SK-N-SH (cell line): ENCODE data around the gene DSCAML1. TPM values are rescaled to one million over a fixed set of nuclear protein-coding genes. Genes with fewer than 3 reads are reported as not detected.

Experiments used
- CTCF ChIA-PET: fragments of 300-600, 350-600 bp; formaldehyde crosslinking; extraction: SDS; loops from one replicate; lab custom pipeline; 2021; lab: Yijun Ruan, JAX
- POLR2A ChIA-PET: fragments of 350-600 bp; sonication (Branson Sonifier 250); formaldehyde crosslinking; extraction: SDS; loops from one replicate; lab custom pipeline; 2020; ENCODE audit warnings: antibody characterized with exemption, inconsistent platforms; lab: Yijun Ruan, JAX
- DNase-seq: peaks from one replicate; pipeline ENCODE4 v3.0.0; 2012
- H2AFZ ChIP-seq: fragments of 200-600 bp; sonication (generic); 2 replicates; pipeline ENCODE4 v1.8.1; 2016; ENCODE audit warnings: antibody characterized with exemption, mild to moderate bottlenecking, low read depth
- H3F3A ChIP-seq: fragments of 200-600 bp; sonication (generic); replicated peaks from 2 replicates; pipeline ENCODE3; 2016; ENCODE audit warnings: antibody characterized with exemption, mild to moderate bottlenecking; ENCODE audit not compliant: insufficient read depth
- H3K27ac ChIP-seq, 2 experiments: fragments of 200-500 bp in 1 of 2; fragments of 200-600 bp in 1 of 2; sonication (Bioruptor generic) in 1 of 2; sonication (generic), shearing (Covaris generic) in 1 of 2; 2 replicates each; pipeline versions ENCODE4 v1.5.1 to v1.6.1; 2014 to 2016; ENCODE audit warnings: low read depth in 2 of 2, inconsistent platforms in 1 of 2, low read length in 1 of 2, mild to moderate bottlenecking in 1 of 2, mixed read lengths in 1 of 2
- H3K27me3 ChIP-seq: fragments of 200-600 bp; sonication (generic), shearing (Covaris generic); 2 replicates; pipeline ENCODE4 v1.6.1; 2016; ENCODE audit warnings: mixed run types; ENCODE audit not compliant: insufficient read depth
- H3K36me3 ChIP-seq, 2 experiments: fragments of 200-500 bp in 1 of 2; fragments of 200-600 bp in 1 of 2; sonication (Bioruptor generic) in 1 of 2; sonication (generic) in 1 of 2; replicated peaks in 1 of 2; 2 replicates each; pipeline versions ENCODE3 to v1.5.1; 2014 to 2016; ENCODE audit warnings: low read length in 1 of 2, mild to moderate bottlenecking in 1 of 2; ENCODE audit not compliant: insufficient read depth in 2 of 2, control insufficient read depth in 1 of 2
- H3K4me1 ChIP-seq, 2 experiments: fragments of 200-500 bp in 1 of 2; fragments of 200-600 bp in 1 of 2; sonication (Bioruptor generic) in 1 of 2; sonication (generic), shearing (Covaris generic) in 1 of 2; 2 replicates each; pipeline versions ENCODE4 v1.5.1 to v1.6.1; 2014 to 2016; ENCODE audit warnings: low read depth in 1 of 2, low read length in 1 of 2, mixed run types in 1 of 2; ENCODE audit not compliant: insufficient read depth in 2 of 2, control insufficient read depth in 1 of 2
- H3K4me2 ChIP-seq: fragments of 200-600 bp; sonication (generic), shearing (Covaris generic); 2 replicates; pipeline ENCODE4 v1.6.1; 2017; ENCODE audit warnings: mixed run types
- H3K4me3 ChIP-seq, 2 experiments: fragments of 200-500 bp in 1 of 2; fragments of 200-600 bp in 1 of 2; sonication (Bioruptor generic) in 1 of 2; sonication (generic), shearing (Covaris generic) in 1 of 2; 2 replicates each; pipeline versions ENCODE4 v1.5.1 to v1.8.1; 2014 to 2016; ENCODE audit warnings: low read depth in 2 of 2, inconsistent platforms in 1 of 2, low read length in 1 of 2, mild to moderate bottlenecking in 1 of 2, mixed read lengths in 1 of 2, moderate library complexity in 1 of 2
- H3K79me2 ChIP-seq: fragments of 200-600 bp; sonication (generic); 2 replicates; pipeline ENCODE4 v1.8.1; 2017; ENCODE audit warnings: mild to moderate bottlenecking; ENCODE audit not compliant: insufficient read depth
- H3K9ac ChIP-seq: fragments of 200-600 bp; sonication (generic); 2 replicates; pipeline ENCODE4 v1.6.1; 2017; ENCODE audit warnings: mixed run types
- H3K9me2 ChIP-seq: fragments of 200-600 bp; sonication (generic); 2 replicates; pipeline ENCODE4 v1.6.1; 2017; ENCODE audit warnings: mixed run types
- H3K9me3 ChIP-seq: fragments of 200-600 bp; sonication (generic); 2 replicates; pipeline ENCODE4 v1.6.1; 2017; ENCODE audit warnings: mixed run types, mild to moderate bottlenecking, moderate library complexity
- H4K20me1 ChIP-seq: fragments of 200-600 bp; sonication (generic); 2 replicates; pipeline ENCODE4 v1.6.1; 2017; ENCODE audit warnings: mild to moderate bottlenecking, mixed run types; ENCODE audit not compliant: insufficient read depth
- ELF1 ChIP-seq: IDR thresholded peaks from 2 replicates; pipeline ENCODE4 v1.4.0; 2012
- EP300 ChIP-seq, 2 experiments: IDR thresholded peaks; 2 replicates each; pipeline versions ENCODE4 v1.4.0 to v1.6.1; 2012; ENCODE audit warnings: borderline replicate concordance in 1 of 2, low read depth in 1 of 2, low read length in 1 of 2
- EZH2phosphoT487 ChIP-seq: fragments of 200-600 bp; sonication (generic); IDR thresholded peaks from 2 replicates; pipeline ENCODE4 v1.6.1; 2017; ENCODE audit warnings: low read depth, mixed run types, mild to moderate bottlenecking, antibody characterized with exemption, moderate library complexity, borderline replicate concordance
- FOSL2 ChIP-seq: IDR thresholded peaks from 2 replicates; pipeline ENCODE4 v1.4.0; 2012; ENCODE audit warnings: low read depth, mild to moderate bottlenecking, moderate library complexity, borderline replicate concordance
- FOXJ3 ChIP-seq: sonication (generic); formaldehyde crosslinking; IDR thresholded peaks from 2 replicates; pipeline ENCODE4 v1.5.1; 2020; ENCODE audit warnings: mild to moderate bottlenecking, missing genetic modification reagents
- FOXM1 ChIP-seq: IDR thresholded peaks from 2 replicates; pipeline ENCODE4 v1.4.0; 2012; ENCODE audit warnings: low read depth, mild to moderate bottlenecking
- GABPA ChIP-seq: IDR thresholded peaks from 2 replicates; pipeline ENCODE4 v1.4.0; 2012; ENCODE audit warnings: low read depth, mild to moderate bottlenecking
- GATA2 ChIP-seq: sonication (generic); formaldehyde crosslinking; IDR thresholded peaks from 2 replicates; pipeline ENCODE4 v1.5.0; 2020; ENCODE audit warnings: mild to moderate bottlenecking, missing genetic modification reagents
- IRF3 ChIP-seq: fragments of 150-350 bp; IDR thresholded peaks from 2 replicates; pipeline ENCODE4 v1.6.1; 2016; ENCODE audit warnings: mild to moderate bottlenecking, low read depth, low read length
- JUND ChIP-seq: IDR thresholded peaks from 2 replicates; pipeline ENCODE4 v1.4.0; 2012
- MXI1 ChIP-seq: IDR thresholded peaks from 2 replicates; pipeline ENCODE4 v1.6.1; 2012; ENCODE audit warnings: mild to moderate bottlenecking, low read depth, low read length, improper control_type of control experiment
- NRF1 ChIP-seq: IDR thresholded peaks from 2 replicates; pipeline ENCODE4 v1.6.1; 2012; ENCODE audit warnings: low read depth, mild to moderate bottlenecking, low read length
- POLR2AphosphoS5 ChIP-seq: IDR thresholded peaks from 2 replicates; pipeline ENCODE4 v1.6.1; 2012; ENCODE audit warnings: low read depth, low read length
- RCOR1 ChIP-seq: fragments of 150-350 bp; IDR thresholded peaks from 2 replicates; pipeline ENCODE4 v1.6.1; 2017; ENCODE audit warnings: antibody characterized with exemption, low read length
- RXRA ChIP-seq: IDR thresholded peaks from 2 replicates; pipeline ENCODE4 v1.4.0; 2012; ENCODE audit warnings: low read depth, mild to moderate bottlenecking, borderline replicate concordance
- TAF1 ChIP-seq: IDR thresholded peaks from 2 replicates; pipeline ENCODE4 v1.6.1; 2012; ENCODE audit warnings: low read depth, mild to moderate bottlenecking, low read length, moderate library complexity, borderline replicate concordance
- TCF12 ChIP-seq: IDR thresholded peaks from 2 replicates; pipeline ENCODE4 v1.4.0; 2012
- YY1 ChIP-seq: IDR thresholded peaks from 2 replicates; pipeline ENCODE4 v1.4.0; 2012; ENCODE audit warnings: low read depth, mild to moderate bottlenecking
- WGBS: methylation state at CpG from one replicate; pipeline ENCODE4 v1.1.6; 2017; ENCODE audit warnings: low lambda C conversion rate; 5-methylcytosine and 5-hydroxymethylcytosine counted together
- polyA plus RNA-seq, 3 experiments: library from polyadenylated mRNA; depleted of rRNA; stranded (reverse); fragments of >200 nt; gene quantifications; 2 replicates each; pipeline ENCODE4 v1.2.3, GENCODE V29; 2012
- TF ChIP-seq, protein P1 (sequence below): fragments of 150-350 bp; IDR thresholded peaks from 2 replicates; pipeline ENCODE4 v1.6.1; 2017; ENCODE audit warnings: antibody characterized with exemption, low read length, low read depth, borderline replicate concordance
- TF ChIP-seq, protein P2 (sequence below): IDR thresholded peaks from 2 replicates; pipeline ENCODE4 v1.4.0; 2012; ENCODE audit warnings: low read depth, borderline replicate concordance
- TF ChIP-seq, protein P3 (sequence below): IDR thresholded peaks from 2 replicates; pipeline ENCODE4 v1.4.0; 2012; ENCODE audit warnings: low read depth

The DSCAML1 gene
- polyA plus RNA-seq, 1 of the 3 experiments (the other 2 are of a cell fraction) = not detected

- H3K27ac ChIP-seq = no peak overlapping the region
- H3K4me1 ChIP-seq = peaks cover 0 to 7% of the 10 kb centered on the region in 2 experiments; a peak in 1 of 4 replicates
- ChIA-PET CTCF (interaction anchor here (0.7 kb wide), 1 partner anchor 61 kb away, joined by 3 read pairs; no protein-coding TSS in a partner anchor), POLR2A (no interaction called here)
- no peak overlapping the region for H3K4me2 ChIP-seq
- H3K4me3 ChIP-seq = no peak overlapping the region
- no peak overlapping the region for H3K9ac ChIP-seq
- H3F3A ChIP-seq = no peaks in the 10 kb centered on the region
- TF ChIP-seq, protein P1, sequence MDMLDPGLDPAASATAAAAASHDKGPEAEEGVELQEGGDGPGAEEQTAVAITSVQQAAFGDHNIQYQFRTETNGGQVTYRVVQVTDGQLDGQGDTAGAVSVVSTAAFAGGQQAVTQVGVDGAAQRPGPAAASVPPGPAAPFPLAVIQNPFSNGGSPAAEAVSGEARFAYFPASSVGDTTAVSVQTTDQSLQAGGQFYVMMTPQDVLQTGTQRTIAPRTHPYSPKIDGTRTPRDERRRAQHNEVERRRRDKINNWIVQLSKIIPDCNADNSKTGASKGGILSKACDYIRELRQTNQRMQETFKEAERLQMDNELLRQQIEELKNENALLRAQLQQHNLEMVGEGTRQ = no peak
- TF ChIP-seq TCF12 (no peak), EP300 (IDR thresholded peaks at IDR 0.05; ENCODE audit: borderline replicate concordance in 1 of 2, low read depth in 1 of 2, low read length in 1 of 2) (no peak), GABPA (no peak), FOSL2 (no peak), FOXM1 (no peak), FOXJ3 (no peak), TAF1 (no peak), JUND (no peak), YY1 (no peak), IRF3 (no peak), RCOR1 (no peak), RXRA (no peak), MXI1 (no peak)
- TF ChIP-seq, all 33 proteins: peak for 0
- 50% methylated on average over 2 of the region's 4 CpGs for WGBS
- DNase-seq = no peak
- H4K20me1 ChIP-seq = no peaks in the 10 kb centered on the region
- no peak overlapping the region for H2AFZ ChIP-seq
- no peaks in the 10 kb centered on the region; the same call in 1 of the 2 replicates for H3K27me3 ChIP-seq
- no peaks in the 10 kb centered on the region for H3K36me3 ChIP-seq
- H3K79me2 ChIP-seq = no peaks in the 10 kb centered on the region
- no peaks in the 10 kb centered on the region for H3K9me3 ChIP-seq
- H3K9me2 ChIP-seq = no peaks in the 10 kb centered on the region
Measured at GRCh38 chr11:117684731-117685130, 112.3 kb downstream of the DSCAML1 start.

GRCh38 chr11:117684111-117684510 lies 112.9 kb downstream of the DSCAML1 start:
- TF ChIP-seq JUND (no peak), POLR2AphosphoS5 (no peak), FOXM1 (no peak), EZH2phosphoT487 (no peak), FOXJ3 (no peak), ELF1 (no peak), GABPA (no peak), RXRA (no peak), FOSL2 (no peak), YY1 (no peak), GATA2 (no peak), NRF1 (no peak)
- TF ChIP-seq, protein P2, sequence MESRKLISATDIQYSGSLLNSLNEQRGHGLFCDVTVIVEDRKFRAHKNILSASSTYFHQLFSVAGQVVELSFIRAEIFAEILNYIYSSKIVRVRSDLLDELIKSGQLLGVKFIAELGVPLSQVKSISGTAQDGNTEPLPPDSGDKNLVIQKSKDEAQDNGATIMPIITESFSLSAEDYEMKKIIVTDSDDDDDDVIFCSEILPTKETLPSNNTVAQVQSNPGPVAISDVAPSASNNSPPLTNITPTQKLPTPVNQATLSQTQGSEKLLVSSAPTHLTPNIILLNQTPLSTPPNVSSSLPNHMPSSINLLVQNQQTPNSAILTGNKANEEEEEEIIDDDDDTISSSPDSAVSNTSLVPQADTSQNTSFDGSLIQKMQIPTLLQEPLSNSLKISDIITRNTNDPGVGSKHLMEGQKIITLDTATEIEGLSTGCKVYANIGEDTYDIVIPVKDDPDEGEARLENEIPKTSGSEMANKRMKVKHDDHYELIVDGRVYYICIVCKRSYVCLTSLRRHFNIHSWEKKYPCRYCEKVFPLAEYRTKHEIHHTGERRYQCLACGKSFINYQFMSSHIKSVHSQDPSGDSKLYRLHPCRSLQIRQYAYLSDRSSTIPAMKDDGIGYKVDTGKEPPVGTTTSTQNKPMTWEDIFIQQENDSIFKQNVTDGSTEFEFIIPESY = no peak
- TF ChIP-seq, protein P3, sequence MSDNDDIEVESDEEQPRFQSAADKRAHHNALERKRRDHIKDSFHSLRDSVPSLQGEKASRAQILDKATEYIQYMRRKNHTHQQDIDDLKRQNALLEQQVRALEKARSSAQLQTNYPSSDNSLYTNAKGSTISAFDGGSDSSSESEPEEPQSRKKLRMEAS = no peak
- H3K79me2 ChIP-seq = no peaks in the 10 kb centered on the region
- H3F3A ChIP-seq = no peaks in the 10 kb centered on the region
- H2AFZ ChIP-seq = no peak overlapping the region
- H3K9ac ChIP-seq = no peak overlapping the region
- H3K9me2 ChIP-seq = no peaks in the 10 kb centered on the region
- peaks cover 0 to 9% of the 10 kb centered on the region in 2 experiments; a peak in 1 of 4 replicates for H3K4me1 ChIP-seq
- POLR2A ChIA-PET = no interaction called here
- H3K36me3 ChIP-seq = no peaks in the 10 kb centered on the region
- no peaks in the 10 kb centered on the region for H4K20me1 ChIP-seq
- DNase-seq = no peak
- no peak overlapping the region for H3K4me3 ChIP-seq
- no peaks in the 10 kb centered on the region for H3K9me3 ChIP-seq
- CTCF ChIA-PET = interaction anchor here (0.7 kb wide), 1 partner anchor 61 kb away, joined by 3 read pairs; no protein-coding TSS in a partner anchor
- WGBS = 24% methylated on average over 3 of the region's 3 CpGs
- no peaks in the 10 kb centered on the region; the same call in 1 of the 2 replicates for H3K27me3 ChIP-seq
- no peak overlapping the region for H3K4me2 ChIP-seq
- no peak overlapping the region for H3K27ac ChIP-seq
